ENCODE measurements around the gene BRAT1. TPM values are rescaled to one million over a fixed set of nuclear protein-coding genes. Genes with fewer than 3 reads are reported as not detected.

Gene BRAT1
- total and polyA plus RNA-seq, 2 donors (not counting 1 experiment from before 2014, with no cell fraction given): 4.0 to 20.1 TPM

DNA sequence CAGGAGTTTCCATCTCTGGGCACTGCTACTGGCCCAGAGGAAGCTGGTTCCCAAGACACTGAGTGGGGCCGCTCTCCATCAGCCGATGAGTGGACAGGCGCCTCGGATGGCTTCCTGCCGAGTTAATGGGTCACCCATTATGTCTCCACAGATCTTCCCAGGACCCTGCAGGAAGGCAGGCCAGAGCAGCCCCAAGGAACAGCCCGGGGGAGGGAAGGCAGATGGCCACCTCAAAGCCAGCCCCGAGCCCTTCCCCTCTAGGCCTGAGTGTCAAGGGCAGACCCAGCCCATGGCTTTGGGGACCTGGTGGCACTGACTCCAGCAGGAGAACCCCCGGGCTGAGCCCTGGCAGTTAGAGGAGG lies 39.1 kb downstream of the BRAT1 start:
- no peaks in the 10 kb centered on the region for H3K79me2 ChIP-seq (ENCODE audit: control insufficient read depth, insufficient read depth, low read length)
- no peak for TF ChIP-seq EZH2 (IDR thresholded peaks at IDR 0.05; ENCODE audit: low read length, missing control alignments)
- TF ChIP-seq CTCF (conservative IDR thresholded peaks at IDR 0.05 in 1 of 2, IDR thresholded peaks at IDR 0.05 in 1 of 2; ENCODE audit: low read depth in 1 of 2, low read length in 2 of 2): no peak
- H3K4me2 ChIP-seq (ENCODE audit: extremely low read depth, insufficient read depth, low read length): no peak overlapping the region
- peaks cover 31% of the 10 kb centered on the region for H3K4me1 ChIP-seq (ENCODE audit: control insufficient read depth, extremely low read depth, insufficient read depth, low read length)
- H2AFZ ChIP-seq (ENCODE audit: low read length): no peak overlapping the region
- peak overlapping the region; percentile 23 for H3K27ac ChIP-seq (ENCODE audit: insufficient read depth, low read length)
- H3K9me3 ChIP-seq (ENCODE audit: control insufficient read depth, insufficient read depth, low read depth, low read length): no peaks in the 10 kb centered on the region
- no peak for DNase-seq (ENCODE audit: low read depth in 2 of 2)
- H3K9ac ChIP-seq (ENCODE audit: insufficient read depth, low read length): no peak overlapping the region
- peaks cover 2% of the 10 kb centered on the region for H3K27me3 ChIP-seq (ENCODE audit: control insufficient read depth, insufficient read depth, low read length)
- H3K36me3 ChIP-seq (ENCODE audit: control insufficient read depth, insufficient read depth, low read length): no peaks in the 10 kb centered on the region
- no peak overlapping the region for H3K4me3 ChIP-seq (replicated peaks in 1 of 4; ENCODE audit: control extremely low read depth in 1 of 4, insufficient read depth in 1 of 4, low read depth in 3 of 4, low read length in 4 of 4)
- no peaks in the 10 kb centered on the region for H4K20me1 ChIP-seq (ENCODE audit: control insufficient read depth, extremely low read depth, insufficient read depth, low read length)

DNA sequence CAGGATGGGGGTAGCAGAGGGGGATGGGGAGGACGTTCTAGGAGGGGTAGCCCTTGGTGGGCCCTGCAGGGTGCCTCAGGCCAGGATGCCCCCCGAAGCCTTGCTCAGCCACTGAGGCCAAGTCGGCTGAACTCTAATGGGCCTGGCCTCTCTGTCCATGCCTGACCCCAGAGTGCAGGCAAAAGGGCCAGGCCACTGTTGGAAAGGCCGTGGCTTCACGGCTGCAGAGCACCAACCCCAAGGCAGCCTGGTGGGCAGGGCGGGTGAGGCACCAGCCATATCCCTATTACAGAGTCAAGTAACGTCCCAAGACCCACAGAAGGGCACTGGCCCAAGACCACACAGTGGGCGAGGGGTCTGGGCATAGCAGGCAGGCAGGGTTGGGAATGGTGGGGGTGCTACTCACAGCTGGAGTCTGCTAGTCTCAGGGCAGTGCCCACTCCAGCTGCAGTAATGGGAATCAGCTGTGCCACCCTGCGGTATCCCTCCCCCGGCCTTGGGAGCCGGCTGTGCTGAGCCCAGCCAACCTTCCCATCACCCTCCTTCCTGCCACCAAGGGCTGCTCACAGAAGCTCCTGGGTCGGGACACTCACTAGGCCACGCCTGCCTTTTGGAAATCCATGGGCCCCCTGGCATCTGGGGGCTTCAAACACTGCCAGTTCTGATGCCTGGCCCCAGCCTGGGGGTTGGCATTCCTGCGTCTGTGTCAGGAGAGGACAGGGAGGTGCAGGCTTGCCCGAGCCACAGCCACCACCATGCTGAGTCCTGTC lies 39.7 kb downstream of the BRAT1 start:
- Histone ChIP-seq H3K9ac (ENCODE audit: insufficient read depth, low read length) (no peak overlapping the region), H3K9me3 (ENCODE audit: control insufficient read depth, insufficient read depth, low read depth, low read length) (no peaks in the 10 kb centered on the region), H3K27me3 (ENCODE audit: control insufficient read depth, insufficient read depth, low read length) (peaks cover 2% of the 10 kb centered on the region), H3K4me3 (replicated peaks in 1 of 4; ENCODE audit: control extremely low read depth in 1 of 4, insufficient read depth in 1 of 4, low read depth in 3 of 4, low read length in 4 of 4) (no peak overlapping the region), H3K36me3 (ENCODE audit: control insufficient read depth, insufficient read depth, low read length) (no peaks in the 10 kb centered on the region), H2AFZ (ENCODE audit: low read length) (no peak overlapping the region), H3K4me1 (ENCODE audit: control insufficient read depth, extremely low read depth, insufficient read depth, low read length) (peaks cover 29% of the 10 kb centered on the region), H4K20me1 (ENCODE audit: control insufficient read depth, extremely low read depth, insufficient read depth, low read length) (no peaks in the 10 kb centered on the region), H3K27ac (ENCODE audit: insufficient read depth, low read length) (no peak overlapping the region), H3K4me2 (ENCODE audit: extremely low read depth, insufficient read depth, low read length) (no peak overlapping the region), H3K79me2 (ENCODE audit: control insufficient read depth, insufficient read depth, low read length) (no peaks in the 10 kb centered on the region)
- TF ChIP-seq EZH2 (IDR thresholded peaks at IDR 0.05; ENCODE audit: low read length, missing control alignments) (no peak), CTCF (conservative IDR thresholded peaks at IDR 0.05 in 1 of 2, IDR thresholded peaks at IDR 0.05 in 1 of 2; ENCODE audit: low read depth in 1 of 2, low read length in 2 of 2) (no peak)
- DNase-seq (ENCODE audit: low read depth in 2 of 2): no peak

DNA sequence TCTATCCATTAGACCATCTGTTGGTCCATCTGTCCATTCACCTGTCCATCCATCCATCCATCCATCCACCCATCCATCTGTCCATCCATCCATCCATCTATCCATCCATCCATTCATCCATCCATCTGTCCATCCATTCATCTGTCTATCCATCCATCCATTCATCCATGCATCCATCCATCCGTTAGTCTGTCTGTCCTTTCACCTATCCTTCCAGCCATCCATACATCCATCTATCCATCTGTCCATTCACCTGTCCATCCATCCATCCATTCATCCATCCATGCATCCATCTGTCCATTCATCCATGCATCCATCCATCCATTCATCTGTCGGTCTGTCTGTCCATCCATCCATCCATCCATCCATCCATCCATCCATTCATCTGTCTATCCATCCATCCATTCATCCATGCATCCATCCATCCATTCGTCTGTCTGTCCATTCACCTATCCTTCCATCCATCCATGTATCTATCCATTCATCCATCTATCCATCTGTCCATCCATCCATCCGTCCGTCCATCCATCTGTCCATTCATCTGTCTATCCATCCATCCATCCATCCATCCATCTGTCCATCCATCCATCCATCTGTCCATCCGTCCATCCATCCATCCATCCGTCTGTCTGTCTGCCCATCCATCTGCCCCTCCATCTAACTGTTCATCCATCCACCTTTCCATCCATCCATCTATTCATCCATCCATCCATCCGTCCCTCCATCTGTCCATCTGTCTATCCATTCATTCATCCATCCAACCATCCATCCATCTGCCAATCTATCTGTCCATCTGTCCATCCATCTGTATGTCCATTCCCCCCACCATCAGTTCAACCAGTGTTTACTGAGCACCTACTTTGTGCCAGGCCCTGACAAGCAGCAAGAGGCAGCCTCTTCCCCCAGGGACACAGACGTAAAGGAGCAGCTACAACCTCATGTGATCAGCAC lies 40.6 kb downstream of the BRAT1 start:
- Histone ChIP-seq H3K4me2 (ENCODE audit: extremely low read depth, insufficient read depth, low read length) (no peak overlapping the region), H3K4me3 (replicated peaks in 1 of 4; ENCODE audit: control extremely low read depth in 1 of 4, insufficient read depth in 1 of 4, low read depth in 3 of 4, low read length in 4 of 4) (no peak overlapping the region), H4K20me1 (ENCODE audit: control insufficient read depth, extremely low read depth, insufficient read depth, low read length) (no peaks in the 10 kb centered on the region), H3K27ac (ENCODE audit: insufficient read depth, low read length) (no peak overlapping the region), H3K27me3 (ENCODE audit: control insufficient read depth, insufficient read depth, low read length) (peaks cover 2% of the 10 kb centered on the region), H3K9me3 (ENCODE audit: control insufficient read depth, insufficient read depth, low read depth, low read length) (no peaks in the 10 kb centered on the region), H3K4me1 (ENCODE audit: control insufficient read depth, extremely low read depth, insufficient read depth, low read length) (peaks cover 27% of the 10 kb centered on the region), H3K9ac (ENCODE audit: insufficient read depth, low read length) (no peak overlapping the region), H3K79me2 (ENCODE audit: control insufficient read depth, insufficient read depth, low read length) (no peaks in the 10 kb centered on the region), H2AFZ (ENCODE audit: low read length) (no peak overlapping the region), H3K36me3 (ENCODE audit: control insufficient read depth, insufficient read depth, low read length) (no peaks in the 10 kb centered on the region)
- no peak for TF ChIP-seq CTCF (conservative IDR thresholded peaks at IDR 0.05 in 1 of 2, IDR thresholded peaks at IDR 0.05 in 1 of 2; ENCODE audit: low read depth in 1 of 2, low read length in 2 of 2)
- TF ChIP-seq EZH2 (IDR thresholded peaks at IDR 0.05; ENCODE audit: low read length, missing control alignments): no peak
- DNase-seq (ENCODE audit: low read depth in 2 of 2): no peak

Data from fibroblast of lung (primary cell).